ENCODE data around the gene PRICKLE4. TPM values are rescaled to one million over a fixed set of nuclear protein-coding genes. Genes with fewer than 3 reads are reported as not detected.

Gene PRICKLE4
- total and polyA plus RNA-seq, 2 of the 8 experiments (the other 6 are each of a cell fraction or from before 2014, with no cell fraction given), result 0.32 to 1.4 TPM

GRCh38 chr6:41787219-41787917 lies 6.8 kb downstream of the PRICKLE4 start, which contains the start of gene TOMM6:
TSS of gene TOMM6 (plus strand) at chr6:41787694. CDS start at chr6:41787698, 4 bp downstream.
- Histone ChIP-seq H4K5ac (ENCODE audit: insufficient read length, low read depth, low read length) (peak within 1 kb of the TSS; percentile 96), H2BK15ac (ENCODE audit: low read length) (no peak within 1 kb of the TSS), H3K23me2 (ENCODE audit: low read depth, low read length) (peaks cover 12% of the 10 kb centered on the region), H3K23ac (ENCODE audit: insufficient read length) (no peak within 1 kb of the TSS), H3K4me1 (replicated peaks in 1 of 4; ENCODE audit: control insufficient read depth in 3 of 4, insufficient read depth in 4 of 4, low read length in 3 of 4) (peaks cover 0 to 4% (median 3%) of the 10 kb centered on the region in 4 experiments; a peak in 6 of 7 replicates), H2BK12ac (ENCODE audit: low read depth, low read length) (no peak within 1 kb of the TSS; the same call in 1 of the 2 replicates), H3K18ac (ENCODE audit: extremely low read depth, low read length) (peak within 1 kb of the TSS; percentile 95), H4K8ac (ENCODE audit: extremely low read depth, insufficient read depth, low read length) (peak within 1 kb of the TSS; percentile 98), H3K79me2 (ENCODE audit: control insufficient read depth in 1 of 2, insufficient read depth in 2 of 2, low read length in 2 of 2) (peaks cover 0 to 12% of the 10 kb centered on the region in 2 experiments; a peak in 3 of 4 replicates), H2BK20ac (ENCODE audit: low read length) (no peak within 1 kb of the TSS), H3K27ac (ENCODE audit: low read depth, low read length) (peak within 1 kb of the TSS; percentile 81), H3K4me2 (ENCODE audit: insufficient read depth in 1 of 2, low read depth in 2 of 2, low read length in 2 of 2) (peak within 1 kb of the TSS; percentile 76 to 99), H4K20me1 (replicated peaks in 1 of 2; ENCODE audit: control insufficient read depth in 1 of 2, insufficient read depth in 2 of 2, low read length in 2 of 2) (peaks cover 0 to 9% of the 10 kb centered on the region in 2 experiments), H2BK5ac (ENCODE audit: low read depth, low read length) (peak within 1 kb of the TSS; percentile 77), H2AFZ (ENCODE audit: low read length) (0 out of 2 replicates have a peak within 1 kb of the TSS, but pooled peaks have one; percentile 60), H3K36me3 (ENCODE audit: control insufficient read depth in 2 of 4, insufficient read depth in 4 of 4, low read length in 3 of 4) (peaks cover 12 to 35% (median 20%) of the 10 kb centered on the region in 4 experiments; a peak in 7 of 8 replicates), H4K91ac (replicated peaks; ENCODE audit: insufficient read length, low read length) (peak within 1 kb of the TSS; percentile 90), H2AK5ac (ENCODE audit: low read depth, low read length) (peak within 1 kb of the TSS; percentile 97), H3K9ac (replicated peaks in 1 of 4; ENCODE audit: extremely low read depth in 1 of 4, low read depth in 3 of 4, low read length in 3 of 4) (peak within 1 kb of the TSS; percentile 90 to 96 (median 94)), H3K14ac (ENCODE audit: insufficient read length) (no peak within 1 kb of the TSS), H3K9me3 (ENCODE audit: insufficient read depth in 2 of 2, low read depth in 1 of 2, low read length in 1 of 2) (no peaks in the 10 kb centered on the region), H3K79me1 (ENCODE audit: low read depth, low read length) (peaks cover 2% of the 10 kb centered on the region), H3K27me3 (replicated peaks in 1 of 4; ENCODE audit: control insufficient read depth in 3 of 4, extremely low read depth in 1 of 4, insufficient read depth in 3 of 4, low read length in 3 of 4) (peaks cover 0 to 27% (median 21%) of the 10 kb centered on the region in 4 experiments; a peak in 6 of 7 replicates), H3K4me3 (ENCODE audit: extremely low read depth in 1 of 4, insufficient read depth in 2 of 4, low read depth in 3 of 4, low read length in 4 of 4) (peak within 1 kb of the TSS; percentile 94 to 100 (median 98)), H2BK120ac (replicated peaks; ENCODE audit: low read depth, low read length) (no peak within 1 kb of the TSS), H3K56ac (replicated peaks; ENCODE audit: insufficient read length, low read depth, low read length) (peak within 1 kb of the TSS; percentile 88), H3K4ac (replicated peaks; ENCODE audit: insufficient read length, low read depth, low read length) (peak within 1 kb of the TSS; percentile 63)
- DNase-seq (ENCODE audit: low read depth in 1 of 2, low spot score in 2 of 2) (peak; percentile 77 to 98), FAIRE-seq (no peak)
- ChIA-PET CTCF (ENCODE audit: partially characterized antibody) (interaction anchor here (0.7 to 5.1 kb wide), 36 partner anchors 9 to 478 kb away, joined by 3 to 108 read pairs (median 4); partner anchors contain the start of genes BYSL, MED20 and TAF8), POLR2A (ENCODE audit: partially characterized antibody) (interaction anchor here (0.6 to 4.2 kb wide), 17 partner anchors 9 to 973 kb away, joined by 3 to 31 read pairs (median 4); partner anchors contain the start of genes BYSL, MED20, TAF8 and USP49)
- 2% methylated on average over 55 of the region's 55 CpGs; no CpG with 5 or more reads in 1 of the 2 experiments for WGBS, 2 experiments (ENCODE audit: extremely low coverage in 1 of 2, insufficient coverage in 1 of 2, insufficient read length in 1 of 2, insufficient replicate concordance in 2 of 2, low coverage in 1 of 2, low lambda C conversion rate in 2 of 2, missing lambda C conversion rate in 1 of 2)
- TF ChIP-seq ASH2L (IDR thresholded peaks at IDR 0.05; ENCODE audit: low read length), result peak; percentile 49
- peak; percentile 92 for TF ChIP-seq TBP (IDR thresholded peaks at IDR 0.05; ENCODE audit: low read depth, low read length)
- TF ChIP-seq JUND (IDR thresholded peaks at IDR 0.05; ENCODE audit: low read length), result no peak
- TF ChIP-seq POLR2AphosphoS5 (IDR thresholded peaks at IDR 0.05; ENCODE audit: low read depth, low read length), result peak; percentile 93
- no peak for TF ChIP-seq EGR1 (IDR thresholded peaks at IDR 0.05; ENCODE audit: borderline replicate concordance, low read depth, low read length)
- TF ChIP-seq CREB1 (IDR thresholded peaks at IDR 0.05), result peak; percentile 98
- TF ChIP-seq RXRA (IDR thresholded peaks at IDR 0.05; ENCODE audit: insufficient read depth, low read depth, low read length), result no peak
- no peak for TF ChIP-seq NRF1 (IDR thresholded peaks at IDR 0.05; ENCODE audit: low read depth, low read length)
- no peak for TF ChIP-seq JUN (IDR thresholded peaks at IDR 0.05; ENCODE audit: low read depth, low read length)
- no peak for TF ChIP-seq HDAC6 (IDR thresholded peaks at IDR 0.05; ENCODE audit: low read depth, low read length)
- TF ChIP-seq ZNF274 (IDR thresholded peaks at IDR 0.05; ENCODE audit: borderline replicate concordance, extremely low read depth, low read length), result no peak
- TF ChIP-seq RBBP5 (IDR thresholded peaks at IDR 0.05; ENCODE audit: borderline replicate concordance, low read depth, low read length), result no peak; the same call in 1 of the 2 replicates
- no peak for TF ChIP-seq TCF12 (IDR thresholded peaks at IDR 0.05; ENCODE audit: low read depth, low read length)
